ENCODE results near the gene BEGAIN. TPM values are rescaled to one million over a fixed set of nuclear protein-coding genes. Genes with fewer than 3 reads are reported as not detected.

The BEGAIN gene
- polyA plus RNA-seq, 2 of the 4 experiments (the other 2 are of a cell fraction): 1.4 to 3.7 TPM

GRCh38 chr14:100490252-100490651, 97.0 kb downstream of the BEGAIN start:
- POLR2A ChIA-PET: no interaction called here
- 83% methylated on average over 4 of the region's 4 CpGs for WGBS (ENCODE audit: missing lambda C conversion rate)
- no peak for ATAC-seq
- no peak for TF ChIP-seq TFCP2L1 (CRISPR knock-in tag; IDR thresholded peaks at IDR 0.05)
- no peak for TF ChIP-seq KDM5A (IDR thresholded peaks at IDR 0.05)
- TF ChIP-seq JUNB (IDR thresholded peaks at IDR 0.05): no peak
- no peak for TF ChIP-seq HOXA7 (CRISPR knock-in tag; IDR thresholded peaks at IDR 0.05)
- TF ChIP-seq BCL3 (IDR thresholded peaks at IDR 0.05): no peak
- no peak for TF ChIP-seq ZC3H11A (IDR thresholded peaks at IDR 0.05)
- no peak for TF ChIP-seq RARB (CRISPR knock-in tag; IDR thresholded peaks at IDR 0.05)
- no peak for TF ChIP-seq MAX (IDR thresholded peaks at IDR 0.05)
- TF ChIP-seq ESRRA (IDR thresholded peaks at IDR 0.05; ENCODE audit: borderline replicate concordance, low read length): no peak
- TF ChIP-seq CEBPB (IDR thresholded peaks at IDR 0.05): no peak
- TF ChIP-seq BHLHE40 (IDR thresholded peaks at IDR 0.05; ENCODE audit: low read depth, low read length): no peak
- no peak for TF ChIP-seq JUN (IDR thresholded peaks at IDR 0.05)
- TF ChIP-seq TP53 (CRISPR knock-in tag; IDR thresholded peaks at IDR 0.05): no peak
- TF ChIP-seq ZNF302 (CRISPR knock-in tag; IDR thresholded peaks at IDR 0.05): no peak
- no peak for TF ChIP-seq REST (IDR thresholded peaks at IDR 0.05)
- FAIRE-seq: no peak
- DNase-seq (ENCODE audit: low read depth in 1 of 2, low spot score in 1 of 2): no peak
- H3K4me3 ChIP-seq: no peak overlapping the region
- H3K9me3 ChIP-seq: no peaks in the 10 kb centered on the region
- H3K4me1 ChIP-seq: no peaks in the 10 kb centered on the region
- H3K4me2 ChIP-seq: no peak overlapping the region
- CTCF ChIA-PET: interaction anchor here (0.9 to 2.6 kb wide), 4 partner anchors 17 to 106 kb away, joined by 3 to 9 read pairs (median 4); no protein-coding TSS in a partner anchor
- no peak overlapping the region for H3K27ac ChIP-seq

GRCh38 chr14:100488057-100488456, 99.2 kb downstream of the BEGAIN start:
- WGBS (ENCODE audit: missing lambda C conversion rate): 52% methylated on average over 7 of the region's 7 CpGs
- ChIA-PET POLR2A (no interaction called here), CTCF (interaction anchor here (1.3 to 3.4 kb wide), 5 partner anchors 12 to 158 kb away, joined by 3 to 12 read pairs (median 8); no protein-coding TSS in a partner anchor)
- no peak for DNase-seq (ENCODE audit: low read depth in 1 of 2, low spot score in 1 of 2)
- H3K4me3 ChIP-seq: no peak overlapping the region
- no peaks in the 10 kb centered on the region for H3K4me1 ChIP-seq
- ATAC-seq: no peak
- no peak overlapping the region for H3K4me2 ChIP-seq
- no peaks in the 10 kb centered on the region for H3K9me3 ChIP-seq
- no peak for TF ChIP-seq USF2 (IDR thresholded peaks at IDR 0.05)
- no peak for TF ChIP-seq KDM5A (IDR thresholded peaks at IDR 0.05)
- TF ChIP-seq ATOH8 (CRISPR knock-in tag; IDR thresholded peaks at IDR 0.05; ENCODE audit: low read depth): no peak
- no peak for TF ChIP-seq ZC3H11A (IDR thresholded peaks at IDR 0.05)
- no peak for TF ChIP-seq CEBPB (IDR thresholded peaks at IDR 0.05)
- TF ChIP-seq SREBF2 (IDR thresholded peaks at IDR 0.05): no peak
- TF ChIP-seq NFE2L2 (conservative IDR thresholded peaks at IDR 0.05; ENCODE audit: low read length): no peak
- TF ChIP-seq E2F6 (IDR thresholded peaks at IDR 0.05; ENCODE audit: borderline replicate concordance, low read depth): no peak
- H3K27ac ChIP-seq: no peak overlapping the region
- no peak for FAIRE-seq

Data from A549 (cell line).